Endothelial cell of umbilical vein (primary cell): ENCODE results near the gene BLTP3A. TPM values are rescaled to one million over a fixed set of nuclear protein-coding genes. Genes with fewer than 3 reads are reported as not detected.
"Not testable (repeated sequence)": the region's sequence is repeated elsewhere in the genome, so short reads cannot be mapped to it uniquely, and the experiment has no call there.

Source experiments
- BruUV-seq: library from RNA; stranded (reverse); fragments of 400-500 nt; replicated peaks from 2 replicates; lab custom pipeline; 2021; lab: Mats Ljungman, UMichigan
- CTCF ChIA-PET: fragments of 300-600, 350-600 bp; sonication (Branson Sonifier 250); formaldehyde crosslinking; loops from one replicate; lab custom pipeline; 2021; ENCODE audit warnings: antibody characterized with exemption, inconsistent platforms; lab: Charles Lee
- POLR2A ChIA-PET: fragments of 300-600, 350-600 bp; sonication (Branson Sonifier 250); formaldehyde crosslinking; loops from one replicate; lab custom pipeline; 2021; ENCODE audit warnings: antibody characterized with exemption, inconsistent platforms; lab: Charles Lee
- DNase-seq: peaks from one replicate; pipeline ENCODE4 v3.0.0-alpha.2; 2011; ENCODE audit warnings: low read depth, low spot score
- FAIRE-seq: peaks from 2 replicates; lab custom pipeline; 2011; peaks lifted over from hg19 to GRCh38; lab: Jason Lieb, UNC
- H2AFZ ChIP-seq: 2 replicates; pipeline ENCODE4 v1.6.0; 2012; ENCODE audit warnings: low read depth, low read length, control low read depth, inconsistent platforms
- H3K27ac ChIP-seq: 2 replicates; pipeline ENCODE4 v1.5.1; 2011; ENCODE audit warnings: low read depth, mild to moderate bottlenecking, control low read depth, low read length, moderate library complexity; ENCODE audit not compliant: insufficient read depth
- H3K27me3 ChIP-seq, 2 experiments: 2 replicates each; pipeline versions ENCODE4 v1.6.0 to v1.6.1; 2011; ENCODE audit warnings: low read length in 2 of 2, mixed read lengths in 1 of 2; ENCODE audit not compliant: control insufficient read depth in 2 of 2, insufficient read depth in 2 of 2
- H3K36me3 ChIP-seq, 2 experiments: 2 replicates in 1 of 2; 3 replicates in 1 of 2; pipeline ENCODE4 v1.5.1; 2011; ENCODE audit warnings: low read length in 2 of 2, mild to moderate bottlenecking in 1 of 2, moderate library complexity in 1 of 2; ENCODE audit not compliant: control insufficient read depth in 2 of 2, insufficient read depth in 2 of 2; ENCODE audit errors: extremely low read depth in 1 of 2
- H3K4me1 ChIP-seq: 3 replicates; pipeline ENCODE4 v1.5.1; 2011; ENCODE audit warnings: mild to moderate bottlenecking, low read length; ENCODE audit not compliant: control insufficient read depth, insufficient read depth; ENCODE audit errors: extremely low read depth
- H3K4me2 ChIP-seq: 2 replicates; pipeline ENCODE4 v1.6.1; 2011; ENCODE audit warnings: low read length, control low read depth, mixed read lengths; ENCODE audit not compliant: insufficient read depth
- H3K4me3 ChIP-seq, 3 experiments: fragments of 200-600 bp in 1 of 3; sonication (generic), shearing (Covaris generic) in 1 of 3; replicated peaks in 1 of 3; 2 replicates each; pipeline ENCODE4 v1.5.1; 2011 to 2016; ENCODE audit warnings: control low read depth in 3 of 3, low read length in 3 of 3, mild to moderate bottlenecking in 2 of 3, inconsistent platforms in 1 of 3, low read depth in 1 of 3, moderate library complexity in 1 of 3; ENCODE audit not compliant: insufficient read depth in 1 of 3
- H3K79me2 ChIP-seq: 2 replicates; pipeline ENCODE4 v1.6.0; 2012; ENCODE audit warnings: low read length, inconsistent platforms; ENCODE audit not compliant: control insufficient read depth, insufficient read depth
- H3K9ac ChIP-seq: replicated peaks from 2 replicates; pipeline ENCODE3; 2011; ENCODE audit warnings: low read length, control low read depth; ENCODE audit not compliant: insufficient read depth; ENCODE audit errors: extremely low read depth
- H3K9me1 ChIP-seq: replicated peaks from 3 replicates; pipeline ENCODE4 v1.6.0; 2011; ENCODE audit warnings: mild to moderate bottlenecking, low read length; ENCODE audit not compliant: control insufficient read depth, insufficient read depth; ENCODE audit errors: extremely low read depth
- H3K9me3 ChIP-seq: replicated peaks from 2 replicates; pipeline ENCODE4 v1.5.1; 2012; ENCODE audit warnings: low read length, inconsistent platforms; ENCODE audit not compliant: control insufficient read depth, insufficient read depth
- H4K20me1 ChIP-seq: replicated peaks from 2 replicates; pipeline ENCODE3; 2011; ENCODE audit warnings: mild to moderate bottlenecking, low read length; ENCODE audit not compliant: control insufficient read depth, insufficient read depth; ENCODE audit errors: extremely low read depth
- EZH2 ChIP-seq: IDR thresholded peaks from 2 replicates; pipeline ENCODE4 v1.6.1; 2012; ENCODE audit warnings: borderline replicate concordance, low read depth, mild to moderate bottlenecking, moderate library complexity, low read length, inconsistent platforms; ENCODE audit not compliant: severe bottlenecking
- GATA2 ChIP-seq: IDR thresholded peaks from 2 replicates; pipeline ENCODE4 v1.7.0; 2011; ENCODE audit warnings: low read depth, mild to moderate bottlenecking, moderate library complexity, mixed read lengths, low read length; ENCODE audit not compliant: insufficient read length, insufficient read depth
- MYC ChIP-seq: IDR thresholded peaks from one replicate; pipeline ENCODE4 v1.6.1; 2011; ENCODE audit warnings: mild to moderate bottlenecking, low read depth, low read length
- POLR2A ChIP-seq: IDR thresholded peaks from 2 replicates; pipeline ENCODE4 v1.6.1; 2012; ENCODE audit warnings: low read depth, mild to moderate bottlenecking, control low read depth, low read length
- dilution Hi-C: fragments of 300-500 bp; cut with MboI; formaldehyde crosslinking; loops from one replicate; pipeline ENCODE4 v1.15.0; 2019; ENCODE audit warnings: low sequenced_read_pairs; ENCODE audit not compliant: extremely low pct_ligation_motif_present
- intact Hi-C: fragments of 100-400 bp; cut with micrococcal nuclease; formaldehyde crosslinking; loops from one replicate; pipeline ENCODE4 v1.10.0; 2022
- polyA plus RNA-seq, 4 experiments: library from polyadenylated mRNA; depleted of rRNA in 3 of 4; stranded (reverse) in 3 of 4; unstranded in 1 of 4; fragments of >200 nt; gene quantifications; 2 replicates each; pipeline versions ENCODE4 v1.2.1 to v1.2.3, GENCODE V29; 2011 to 2012; ENCODE audit warnings: missing spikeins in 1 of 4
- total RNA-seq: library from RNA; stranded (reverse); gene quantifications from 2 replicates; pipeline ENCODE4 v1.2.3, GENCODE V29; 2021
- TF ChIP-seq, protein P1 (sequence below), 2 donors: IDR thresholded peaks; 1 replicate in 1 of 2; 2 replicates in 1 of 2; pipeline ENCODE4 v1.5.1; 2011; ENCODE audit warnings: low read length in 2 of 2, mild to moderate bottlenecking in 2 of 2, moderate library complexity in 2 of 2, control low read depth in 1 of 2, inconsistent platforms in 1 of 2, low read depth in 1 of 2; ENCODE audit not compliant: insufficient read depth in 1 of 2; ENCODE audit errors: extremely low read depth in 1 of 2

Gene BLTP3A
- total and polyA plus RNA-seq, 2 donors (not counting 3 experiments of a cell fraction or from before 2014, with no cell fraction given) = 4.6 to 9.3 TPM

DNA sequence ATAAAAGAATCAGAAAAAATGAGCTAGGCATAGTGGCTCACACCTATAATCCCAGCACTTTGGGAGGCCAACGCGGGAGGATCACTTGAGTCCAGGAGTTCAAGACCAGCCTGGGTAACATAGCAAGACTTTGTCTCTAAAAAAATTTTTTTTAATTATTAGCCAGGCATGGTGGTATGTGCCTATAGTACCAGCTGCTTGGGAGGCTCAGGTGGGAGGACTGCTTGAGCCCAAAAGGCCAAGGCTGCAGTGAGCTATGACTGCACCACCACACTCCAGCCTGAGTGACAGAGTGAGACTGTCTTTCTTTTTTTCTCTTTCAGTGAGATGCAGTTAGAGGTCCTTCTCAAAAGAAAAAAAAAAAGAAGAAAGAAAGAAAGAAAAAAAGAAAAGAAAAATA is 43.1 kb upstream of the BLTP3A start:
- TF ChIP-seq POLR2A (no peak), GATA2 (no peak), MYC (no peak), EZH2 (no peak)
- CTCF ChIA-PET = no interaction called here
- no peak for FAIRE-seq

DNA sequence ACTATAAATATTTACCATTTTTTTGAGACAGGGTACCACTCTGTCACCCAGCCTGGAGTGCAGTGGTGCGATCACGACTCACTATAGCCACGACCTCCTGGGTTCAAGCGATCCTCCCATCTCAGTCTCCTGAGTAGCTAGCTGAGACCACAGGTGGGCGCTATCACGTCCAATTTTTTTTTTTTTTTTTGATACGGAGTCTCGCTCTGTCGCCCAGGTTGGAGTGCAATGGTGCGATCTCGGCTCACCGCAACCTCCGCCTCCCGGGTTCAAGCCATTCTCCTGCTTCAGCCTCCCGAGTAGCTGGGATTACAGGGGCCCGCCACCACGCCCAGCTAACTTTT is 35.4 kb upstream of the BLTP3A start:
- intact Hi-C loops = loop anchor here (2.0 to 10.0 kb wide), 2 partner anchors 142 to 230 kb away; no protein-coding TSS in a partner anchor
- dilution Hi-C loops, H3K36me3 ChIP-seq, H3K4me1 ChIP-seq, H4K20me1 ChIP-seq, FAIRE-seq, BruUV-seq, H3K9me3 ChIP-seq, H3K9me1 ChIP-seq, H3K27me3 ChIP-seq: not testable (repeated sequence)
- H2AFZ ChIP-seq = peak overlapping the region; percentile 60
- H3K4me3 ChIP-seq = peak overlapping the region; percentile 32 to 67 (median 47)
- peak overlapping the region; percentile 86 for H3K9ac ChIP-seq
- peak; percentile 22 for DNase-seq
- POLR2A ChIA-PET = interaction anchor here (0.7 to 1.0 kb wide), 2 partner anchors 16 to 133 kb away, joined by 4 to 5 read pairs; partner anchors contain the start of gene ANKS1A
- CTCF ChIA-PET = interaction anchor here (1.0 to 1.7 kb wide), 8 partner anchors 35 to 593 kb away, joined by 3 to 10 read pairs (median 6); partner anchors contain the start of genes BLTP3A and ILRUN
- peak overlapping the region; percentile 81 for H3K27ac ChIP-seq
- peak overlapping the region; percentile 69 for H3K4me2 ChIP-seq
- H3K79me2 ChIP-seq = peaks cover 28% of the 10 kb centered on the region
- TF ChIP-seq, protein P1, sequence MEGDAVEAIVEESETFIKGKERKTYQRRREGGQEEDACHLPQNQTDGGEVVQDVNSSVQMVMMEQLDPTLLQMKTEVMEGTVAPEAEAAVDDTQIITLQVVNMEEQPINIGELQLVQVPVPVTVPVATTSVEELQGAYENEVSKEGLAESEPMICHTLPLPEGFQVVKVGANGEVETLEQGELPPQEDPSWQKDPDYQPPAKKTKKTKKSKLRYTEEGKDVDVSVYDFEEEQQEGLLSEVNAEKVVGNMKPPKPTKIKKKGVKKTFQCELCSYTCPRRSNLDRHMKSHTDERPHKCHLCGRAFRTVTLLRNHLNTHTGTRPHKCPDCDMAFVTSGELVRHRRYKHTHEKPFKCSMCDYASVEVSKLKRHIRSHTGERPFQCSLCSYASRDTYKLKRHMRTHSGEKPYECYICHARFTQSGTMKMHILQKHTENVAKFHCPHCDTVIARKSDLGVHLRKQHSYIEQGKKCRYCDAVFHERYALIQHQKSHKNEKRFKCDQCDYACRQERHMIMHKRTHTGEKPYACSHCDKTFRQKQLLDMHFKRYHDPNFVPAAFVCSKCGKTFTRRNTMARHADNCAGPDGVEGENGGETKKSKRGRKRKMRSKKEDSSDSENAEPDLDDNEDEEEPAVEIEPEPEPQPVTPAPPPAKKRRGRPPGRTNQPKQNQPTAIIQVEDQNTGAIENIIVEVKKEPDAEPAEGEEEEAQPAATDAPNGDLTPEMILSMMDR (IDR thresholded peaks at IDR 0.05; ENCODE audit: extremely low read depth in 1 of 2, insufficient read depth in 1 of 2, low read depth in 1 of 2, low read length in 2 of 2) = peak; percentile 19 to 50

More for the DNA sequence above, 43.1 kb upstream of the BLTP3A start:
- H3K9ac ChIP-seq = no peak overlapping the region
- no peaks in the 10 kb centered on the region for H3K9me3 ChIP-seq
- dilution Hi-C loops = no loop called here
- H4K20me1 ChIP-seq = no peaks in the 10 kb centered on the region
- H3K79me2 ChIP-seq = no peaks in the 10 kb centered on the region
- H3K27me3 ChIP-seq = peaks cover 0 to 5% of the 10 kb centered on the region in 2 experiments
- no peak overlapping the region for H3K4me2 ChIP-seq
- no peaks in the 10 kb centered on the region for H3K4me1 ChIP-seq
- POLR2A ChIA-PET = no interaction called here
- intact Hi-C loops = no loop called here
- no TSS peak for BruUV-seq
- H3K36me3 ChIP-seq = no peaks in the 10 kb centered on the region
- no peaks in the 10 kb centered on the region for H3K9me1 ChIP-seq
- H3K27ac ChIP-seq = no peak overlapping the region
- no peak overlapping the region for H2AFZ ChIP-seq
- no peak overlapping the region for H3K4me3 ChIP-seq
- no peak for DNase-seq
